C4-2B (cell line): Measurements from ENCODE around the gene HIRA.

ENCODE experiments used
- H3K27ac ChIP-seq: fragments of 450-650 bp; 2 replicates; pipeline ENCODE4 v1.5.1; 2017
- ZFX ChIP-seq: fragments of 450-650 bp; IDR thresholded peaks from 2 replicates; pipeline ENCODE4 v1.6.1; 2017
- TF ChIP-seq, protein P1 (sequence below): fragments of 450-650 bp; conservative IDR thresholded peaks from 2 replicates; pipeline ENCODE4 v1.5.1; 2017; ENCODE audit warnings: mild to moderate bottlenecking

The HIRA gene

DNA sequence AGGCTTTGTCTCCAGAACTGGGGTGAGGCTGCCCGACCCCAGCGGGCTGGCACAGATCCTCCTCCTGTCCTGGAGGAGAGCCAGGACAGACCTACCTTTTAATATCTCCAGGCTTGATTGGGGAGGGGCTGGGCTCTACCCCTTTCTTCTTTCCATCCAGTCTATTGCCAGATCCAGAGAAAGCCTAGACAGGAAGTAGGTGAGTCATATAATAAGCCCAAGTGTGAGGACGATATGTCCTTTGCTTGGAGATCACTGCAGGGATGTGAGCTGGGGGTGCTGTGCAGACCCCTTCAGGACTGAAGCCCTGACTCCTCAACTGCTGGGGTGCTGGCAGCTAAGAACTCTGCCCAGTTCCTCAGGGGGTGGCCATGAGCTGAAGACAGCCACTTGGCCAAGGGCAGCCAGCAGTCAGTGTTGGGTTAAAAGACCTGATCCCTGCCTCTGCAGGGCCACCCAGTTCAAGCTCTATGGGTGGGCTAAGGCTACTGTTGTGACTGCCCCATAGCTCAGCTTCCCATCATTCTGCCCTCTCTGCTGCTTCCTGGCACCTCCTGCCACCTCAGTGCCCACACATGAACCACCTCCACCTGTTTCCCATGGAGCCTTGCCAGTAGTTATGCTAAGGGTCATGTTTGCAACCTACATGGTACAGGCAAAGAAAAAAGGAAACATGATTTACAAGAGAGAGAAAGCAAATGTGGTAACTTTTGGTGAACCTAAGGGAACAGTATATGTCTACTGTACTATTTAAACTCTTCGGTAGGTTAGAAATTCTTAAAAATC, 24.2 kb upstream of the HIRA start:
- no peak for TF ChIP-seq ZFX
- TF ChIP-seq, protein P1, sequence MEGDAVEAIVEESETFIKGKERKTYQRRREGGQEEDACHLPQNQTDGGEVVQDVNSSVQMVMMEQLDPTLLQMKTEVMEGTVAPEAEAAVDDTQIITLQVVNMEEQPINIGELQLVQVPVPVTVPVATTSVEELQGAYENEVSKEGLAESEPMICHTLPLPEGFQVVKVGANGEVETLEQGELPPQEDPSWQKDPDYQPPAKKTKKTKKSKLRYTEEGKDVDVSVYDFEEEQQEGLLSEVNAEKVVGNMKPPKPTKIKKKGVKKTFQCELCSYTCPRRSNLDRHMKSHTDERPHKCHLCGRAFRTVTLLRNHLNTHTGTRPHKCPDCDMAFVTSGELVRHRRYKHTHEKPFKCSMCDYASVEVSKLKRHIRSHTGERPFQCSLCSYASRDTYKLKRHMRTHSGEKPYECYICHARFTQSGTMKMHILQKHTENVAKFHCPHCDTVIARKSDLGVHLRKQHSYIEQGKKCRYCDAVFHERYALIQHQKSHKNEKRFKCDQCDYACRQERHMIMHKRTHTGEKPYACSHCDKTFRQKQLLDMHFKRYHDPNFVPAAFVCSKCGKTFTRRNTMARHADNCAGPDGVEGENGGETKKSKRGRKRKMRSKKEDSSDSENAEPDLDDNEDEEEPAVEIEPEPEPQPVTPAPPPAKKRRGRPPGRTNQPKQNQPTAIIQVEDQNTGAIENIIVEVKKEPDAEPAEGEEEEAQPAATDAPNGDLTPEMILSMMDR = no peak
- no peak overlapping the region for H3K27ac ChIP-seq

DNA sequence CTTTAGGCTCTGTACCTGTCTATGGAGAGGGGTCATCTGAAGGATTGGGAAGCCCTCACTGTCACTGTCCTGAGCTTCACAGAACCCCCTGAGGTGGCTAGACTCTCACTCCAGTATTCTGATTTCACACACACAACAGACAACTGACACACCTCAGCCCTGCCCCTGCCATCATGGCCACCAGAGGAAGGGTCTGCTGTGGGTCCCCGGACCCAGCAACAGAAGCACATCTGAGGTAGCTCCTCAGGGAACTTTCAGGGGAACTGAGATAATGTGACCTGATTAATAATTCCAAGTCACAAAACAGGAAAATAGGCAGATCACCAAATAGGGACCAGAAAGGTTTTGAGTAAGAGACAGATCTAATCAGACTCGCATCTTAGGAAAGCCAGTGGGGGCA, 23.5 kb upstream of the HIRA start:
- TF ChIP-seq, protein P1 = no peak
- no peak for TF ChIP-seq ZFX

DNA sequence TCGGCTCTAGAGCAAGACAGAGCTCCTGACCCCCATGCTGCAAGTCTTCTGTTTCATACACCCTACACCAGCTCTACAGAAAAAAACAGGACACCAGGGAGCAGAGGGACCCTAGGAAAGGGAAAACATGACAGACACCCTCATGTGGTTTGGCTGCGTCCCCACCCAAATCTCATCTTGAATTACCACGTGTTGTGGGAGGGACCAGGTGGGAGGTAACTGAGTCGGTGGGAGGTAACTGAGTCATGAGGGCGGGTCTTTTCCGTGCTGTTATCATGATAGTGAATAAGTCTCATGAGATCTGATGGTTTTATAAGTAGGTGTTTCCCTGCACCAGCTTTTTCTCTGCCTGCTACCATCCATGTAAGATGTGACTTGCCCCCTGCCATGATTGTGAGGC, 22.6 kb upstream of the HIRA start:
- no peak overlapping the region for H3K27ac ChIP-seq
- TF ChIP-seq ZFX = no peak
- TF ChIP-seq, protein P1 = no peak

More for the DNA sequence above, 23.5 kb upstream of the HIRA start:
- no peak overlapping the region for H3K27ac ChIP-seq

DNA sequence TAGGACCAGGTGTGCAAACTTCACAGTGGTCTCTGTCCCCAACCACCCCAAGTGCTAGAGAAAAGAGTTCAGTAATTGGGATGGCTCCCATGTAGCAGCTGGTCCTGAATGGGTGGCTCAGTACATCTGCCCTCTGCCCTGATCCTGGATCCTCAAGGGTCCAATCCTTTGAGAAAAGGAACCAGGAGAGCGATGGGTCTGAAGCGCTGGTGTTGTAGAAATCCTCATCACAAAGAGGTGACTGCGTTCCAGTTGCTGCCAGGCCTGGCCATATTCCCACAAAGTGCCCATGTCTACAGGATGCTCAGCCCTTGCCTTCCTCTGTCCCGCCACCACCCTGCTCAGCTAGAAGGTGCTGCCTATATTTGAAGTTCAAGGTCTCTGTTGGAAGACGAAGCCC, 22.2 kb upstream of the HIRA start:
- TF ChIP-seq, protein P1 = no peak
- no peak for TF ChIP-seq ZFX
- no peak overlapping the region for H3K27ac ChIP-seq

DNA sequence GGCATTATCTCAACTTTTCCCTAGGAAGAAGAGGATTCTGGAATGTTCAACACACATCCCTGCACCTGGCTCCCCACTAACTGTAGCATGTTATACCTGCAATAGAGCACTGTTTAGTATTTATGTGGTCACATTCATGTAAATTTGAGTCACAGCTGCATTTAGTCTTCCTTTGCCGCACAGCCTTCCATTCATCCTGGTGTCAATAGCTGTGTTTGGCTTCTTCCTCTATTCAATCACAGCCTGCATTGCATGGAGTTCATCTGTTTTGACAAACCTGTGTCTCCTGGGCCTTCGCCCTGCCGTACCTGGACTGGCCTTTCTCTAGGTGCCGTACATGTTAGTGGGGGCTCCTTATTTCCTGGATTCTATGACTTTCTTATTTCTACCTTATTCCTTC, 20.0 kb upstream of the HIRA start:
- TF ChIP-seq, protein P1 = no peak
- no peak for TF ChIP-seq ZFX
- H3K27ac ChIP-seq = no peak overlapping the region

DNA sequence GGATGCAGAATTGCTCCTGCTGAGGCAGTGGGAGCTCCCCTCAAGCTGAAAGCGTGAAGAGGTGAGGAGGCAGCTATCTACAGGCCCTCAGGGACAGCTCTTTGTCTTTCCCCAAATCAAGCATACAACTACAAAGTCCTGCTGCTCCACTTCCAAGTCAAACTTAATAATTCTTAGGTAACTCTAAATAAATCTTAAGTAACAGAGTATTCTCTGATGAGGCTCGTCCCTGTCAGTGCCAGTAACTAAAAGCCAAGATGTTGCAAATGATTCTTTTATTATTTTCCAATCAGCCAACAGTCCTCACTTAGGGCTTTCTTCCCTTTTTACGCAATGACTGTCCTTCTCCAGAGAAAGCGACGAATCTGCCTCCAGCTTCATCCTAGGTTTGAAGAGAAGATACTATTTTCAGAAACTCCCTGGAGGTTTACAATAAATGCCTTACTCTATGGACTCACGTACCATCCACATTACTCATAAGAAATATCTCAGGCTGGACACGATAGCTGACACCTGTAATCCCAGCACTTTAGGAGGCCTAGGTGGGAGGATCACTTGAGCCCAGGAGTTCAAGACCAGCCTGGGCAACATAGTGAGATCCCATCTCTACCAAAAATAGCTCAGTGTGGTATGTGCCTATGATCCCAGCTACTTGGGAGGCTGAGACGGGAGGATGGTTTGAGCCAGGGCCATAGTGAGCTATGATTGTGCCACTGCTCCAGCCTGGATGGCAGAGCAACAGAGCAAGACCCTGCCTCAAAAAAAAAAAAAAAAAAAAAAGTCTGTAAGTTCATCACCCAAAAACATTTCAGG, 19.0 kb upstream of the HIRA start:
- no peak for TF ChIP-seq ZFX
- TF ChIP-seq, protein P1 = no peak
- no peak overlapping the region for H3K27ac ChIP-seq

DNA sequence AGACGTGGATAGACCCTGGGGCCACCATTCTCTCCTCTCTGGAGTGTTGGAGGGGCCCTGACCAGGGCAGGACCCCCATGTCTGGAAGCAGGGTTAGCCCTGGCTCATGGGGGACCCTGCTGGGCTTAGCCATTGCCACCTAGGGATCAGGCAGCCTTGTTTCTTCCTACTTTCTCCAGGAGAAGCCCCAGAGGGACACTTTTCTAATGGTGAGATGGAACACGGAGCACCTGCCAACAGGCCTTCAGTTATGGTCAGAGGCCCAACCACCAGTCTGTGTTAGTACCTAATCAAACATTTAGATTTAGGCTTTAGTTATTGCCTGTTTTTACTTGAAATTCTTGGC, 17.9 kb upstream of the HIRA start:
- TF ChIP-seq ZFX = no peak
- TF ChIP-seq, protein P1 = no peak
- no peak overlapping the region; the same call in 1 of the 2 replicates for H3K27ac ChIP-seq
